Measurements from ENCODE around the gene PAM. TPM values are rescaled to one million over a fixed set of nuclear protein-coding genes. Genes with fewer than 3 reads are reported as not detected.
A peak's percentile ranks its signal among the peaks of the same experiment; 100 is the strongest.

Gene PAM
- total RNA-seq, 1 experiment from 2014 or later: 31.9 TPM

- no peak overlapping the region for H3K9ac ChIP-seq (ENCODE audit: low read length)
- H3K9me2 ChIP-seq (replicated peaks; ENCODE audit: insufficient read depth, low read length): no peaks in the 10 kb centered on the region
- no peaks in the 10 kb centered on the region for H4K20me1 ChIP-seq (ENCODE audit: insufficient read depth, low read depth, low read length)
- no peaks in the 10 kb centered on the region for H3K9me3 ChIP-seq (ENCODE audit: low read length)
- no peak for DNase-seq
- H3K36me3 ChIP-seq (ENCODE audit: insufficient read depth, low read length): no peaks in the 10 kb centered on the region
- no peak overlapping the region for H3K27ac ChIP-seq (ENCODE audit: low read length)
- no peak overlapping the region for H3K4me2 ChIP-seq (ENCODE audit: low read depth, low read length, poor library complexity, severe bottlenecking)
- H3K4me1 ChIP-seq (ENCODE audit: low read length): peaks cover 10% of the 10 kb centered on the region
- no peak overlapping the region for H2AFZ ChIP-seq (ENCODE audit: low read length)
- no peaks in the 10 kb centered on the region for H3K79me2 ChIP-seq (ENCODE audit: low read length)
- H3K27me3 ChIP-seq (ENCODE audit: low read length): no peaks in the 10 kb centered on the region; the same call in 1 of the 2 replicates
- no peak overlapping the region for H3K4me3 ChIP-seq (ENCODE audit: low read length)
Measured at GRCh38 chr5:103027267-103027666, 272.2 kb downstream of the PAM start.

- H2AFZ ChIP-seq (ENCODE audit: low read length): no peak overlapping the region
- no peak overlapping the region for H3K9ac ChIP-seq (ENCODE audit: low read length)
- no peaks in the 10 kb centered on the region for H3K27me3 ChIP-seq (ENCODE audit: low read length)
- no peaks in the 10 kb centered on the region for H3K9me2 ChIP-seq (replicated peaks; ENCODE audit: insufficient read depth, low read length)
- H3K4me3 ChIP-seq (ENCODE audit: low read length): no peak overlapping the region
- H3K9me3 ChIP-seq (ENCODE audit: low read length): no peaks in the 10 kb centered on the region
- H4K20me1 ChIP-seq (ENCODE audit: insufficient read depth, low read depth, low read length): no peaks in the 10 kb centered on the region
- peaks cover 10% of the 10 kb centered on the region for H3K4me1 ChIP-seq (ENCODE audit: low read length)
- H3K79me2 ChIP-seq (ENCODE audit: low read length): no peaks in the 10 kb centered on the region
- no peak overlapping the region for H3K4me2 ChIP-seq (ENCODE audit: low read depth, low read length, poor library complexity, severe bottlenecking)
- DNase-seq: no peak
- H3K27ac ChIP-seq (ENCODE audit: low read length): no peak overlapping the region
- H3K36me3 ChIP-seq (ENCODE audit: insufficient read depth, low read length): no peaks in the 10 kb centered on the region
Measured at GRCh38 chr5:103031607-103032006, 276.5 kb downstream of the PAM start.

GRCh38 chr5:103033696-103034095, 278.6 kb downstream of the PAM start:
- H3K9ac ChIP-seq (ENCODE audit: low read length): no peak overlapping the region

GRCh38 chr5:103034662-103035392, 279.7 kb downstream of the PAM start:
- H3K27ac ChIP-seq (ENCODE audit: low read length): no peak overlapping the region
- H3K9me2 ChIP-seq (replicated peaks; ENCODE audit: insufficient read depth, low read length): no peaks in the 10 kb centered on the region
- H3K4me3 ChIP-seq (ENCODE audit: low read length): no peak overlapping the region
- no peak for DNase-seq
- H3K9ac ChIP-seq (ENCODE audit: low read length): no peak overlapping the region
- no peaks in the 10 kb centered on the region for H3K36me3 ChIP-seq (ENCODE audit: insufficient read depth, low read length)
- no peaks in the 10 kb centered on the region for H4K20me1 ChIP-seq (ENCODE audit: insufficient read depth, low read depth, low read length)
- H3K9me3 ChIP-seq (ENCODE audit: low read length): no peaks in the 10 kb centered on the region
- no peaks in the 10 kb centered on the region for H3K27me3 ChIP-seq (ENCODE audit: low read length)
- peaks cover 10% of the 10 kb centered on the region for H3K4me1 ChIP-seq (ENCODE audit: low read length)
- H2AFZ ChIP-seq (ENCODE audit: low read length): no peak overlapping the region
- H3K4me2 ChIP-seq (ENCODE audit: low read depth, low read length, poor library complexity, severe bottlenecking): no peak overlapping the region
- no peaks in the 10 kb centered on the region for H3K79me2 ChIP-seq (ENCODE audit: low read length)

More at GRCh38 chr5:103033696-103034095, 278.6 kb downstream of the PAM start:
- H2AFZ ChIP-seq (ENCODE audit: low read length): no peak overlapping the region
- no peak overlapping the region for H3K4me2 ChIP-seq (ENCODE audit: low read depth, low read length, poor library complexity, severe bottlenecking)
- no peaks in the 10 kb centered on the region for H3K27me3 ChIP-seq (ENCODE audit: low read length)
- H3K27ac ChIP-seq (ENCODE audit: low read length): no peak overlapping the region
- H3K9me2 ChIP-seq (replicated peaks; ENCODE audit: insufficient read depth, low read length): no peaks in the 10 kb centered on the region
- H4K20me1 ChIP-seq (ENCODE audit: insufficient read depth, low read depth, low read length): no peaks in the 10 kb centered on the region
- H3K4me1 ChIP-seq (ENCODE audit: low read length): peaks cover 10% of the 10 kb centered on the region
- no peak overlapping the region for H3K4me3 ChIP-seq (ENCODE audit: low read length)
- DNase-seq: no peak
- H3K9me3 ChIP-seq (ENCODE audit: low read length): no peaks in the 10 kb centered on the region
- H3K36me3 ChIP-seq (ENCODE audit: insufficient read depth, low read length): no peaks in the 10 kb centered on the region
- no peaks in the 10 kb centered on the region for H3K79me2 ChIP-seq (ENCODE audit: low read length)

GRCh38 chr5:103035701-103036100, 280.6 kb downstream of the PAM start:
- H3K9me3 ChIP-seq (ENCODE audit: low read length): no peaks in the 10 kb centered on the region
- H3K4me3 ChIP-seq (ENCODE audit: low read length): no peak overlapping the region
- no peak overlapping the region for H3K4me2 ChIP-seq (ENCODE audit: low read depth, low read length, poor library complexity, severe bottlenecking)
- no peaks in the 10 kb centered on the region for H3K79me2 ChIP-seq (ENCODE audit: low read length)
- no peak for DNase-seq
- H2AFZ ChIP-seq (ENCODE audit: low read length): no peak overlapping the region
- H3K9ac ChIP-seq (ENCODE audit: low read length): no peak overlapping the region
- H3K27ac ChIP-seq (ENCODE audit: low read length): no peak overlapping the region
- H3K4me1 ChIP-seq (ENCODE audit: low read length): peaks cover 10% of the 10 kb centered on the region
- no peaks in the 10 kb centered on the region for H3K9me2 ChIP-seq (replicated peaks; ENCODE audit: insufficient read depth, low read length)
- H3K27me3 ChIP-seq (ENCODE audit: low read length): no peaks in the 10 kb centered on the region
- no peaks in the 10 kb centered on the region for H3K36me3 ChIP-seq (ENCODE audit: insufficient read depth, low read length)
- H4K20me1 ChIP-seq (ENCODE audit: insufficient read depth, low read depth, low read length): no peaks in the 10 kb centered on the region

- Histone ChIP-seq H3K4me2 (ENCODE audit: low read depth, low read length, poor library complexity, severe bottlenecking) (no peak overlapping the region), H3K27ac (ENCODE audit: low read length) (no peak overlapping the region), H3K36me3 (ENCODE audit: insufficient read depth, low read length) (no peaks in the 10 kb centered on the region), H3K4me3 (ENCODE audit: low read length) (no peak overlapping the region), H3K79me2 (ENCODE audit: low read length) (no peaks in the 10 kb centered on the region), H3K9me2 (replicated peaks; ENCODE audit: insufficient read depth, low read length) (no peaks in the 10 kb centered on the region), H3K4me1 (ENCODE audit: low read length) (peaks cover 4% of the 10 kb centered on the region), H3K9me3 (ENCODE audit: low read length) (no peaks in the 10 kb centered on the region), H4K20me1 (ENCODE audit: insufficient read depth, low read depth, low read length) (no peaks in the 10 kb centered on the region), H3K27me3 (ENCODE audit: low read length) (no peaks in the 10 kb centered on the region), H2AFZ (ENCODE audit: low read length) (no peak overlapping the region), H3K9ac (ENCODE audit: low read length) (no peak overlapping the region)
- no peak for DNase-seq
Measured at GRCh38 chr5:103036601-103037000, 281.5 kb downstream of the PAM start.

- no peaks in the 10 kb centered on the region for H4K20me1 ChIP-seq (ENCODE audit: insufficient read depth, low read depth, low read length)
- no peak overlapping the region for H3K4me3 ChIP-seq (ENCODE audit: low read length)
- H3K27ac ChIP-seq (ENCODE audit: low read length): no peak overlapping the region
- H3K27me3 ChIP-seq (ENCODE audit: low read length): no peaks in the 10 kb centered on the region
- H3K9ac ChIP-seq (ENCODE audit: low read length): no peak overlapping the region
- no peaks in the 10 kb centered on the region for H3K79me2 ChIP-seq (ENCODE audit: low read length)
- no peaks in the 10 kb centered on the region for H3K9me3 ChIP-seq (ENCODE audit: low read length)
- no peaks in the 10 kb centered on the region for H3K36me3 ChIP-seq (ENCODE audit: insufficient read depth, low read length)
- H3K4me2 ChIP-seq (ENCODE audit: low read depth, low read length, poor library complexity, severe bottlenecking): no peak overlapping the region
- no peak overlapping the region for H2AFZ ChIP-seq (ENCODE audit: low read length)
- DNase-seq: peak; percentile 52
- H3K4me1 ChIP-seq (ENCODE audit: low read length): no peaks in the 10 kb centered on the region
- no peaks in the 10 kb centered on the region for H3K9me2 ChIP-seq (replicated peaks; ENCODE audit: insufficient read depth, low read length)
Measured at GRCh38 chr5:103037673-103038455, 282.8 kb downstream of the PAM start.

GRCh38 chr5:103041071-103041676, 286.1 kb downstream of the PAM start:
- Histone ChIP-seq H3K79me2 (ENCODE audit: low read length) (no peaks in the 10 kb centered on the region), H3K27me3 (ENCODE audit: low read length) (no peaks in the 10 kb centered on the region), H4K20me1 (ENCODE audit: insufficient read depth, low read depth, low read length) (no peaks in the 10 kb centered on the region), H3K27ac (ENCODE audit: low read length) (no peak overlapping the region), H3K4me1 (ENCODE audit: low read length) (no peaks in the 10 kb centered on the region), H2AFZ (ENCODE audit: low read length) (no peak overlapping the region), H3K4me3 (ENCODE audit: low read length) (no peak overlapping the region), H3K4me2 (ENCODE audit: low read depth, low read length, poor library complexity, severe bottlenecking) (no peak overlapping the region), H3K9ac (ENCODE audit: low read length) (no peak overlapping the region), H3K9me2 (replicated peaks; ENCODE audit: insufficient read depth, low read length) (no peaks in the 10 kb centered on the region), H3K9me3 (ENCODE audit: low read length) (no peaks in the 10 kb centered on the region), H3K36me3 (ENCODE audit: insufficient read depth, low read length) (no peaks in the 10 kb centered on the region)
- DNase-seq: peak; percentile 66
